ENCODE measurements around the gene C11orf97.

The C11orf97 gene

DNA sequence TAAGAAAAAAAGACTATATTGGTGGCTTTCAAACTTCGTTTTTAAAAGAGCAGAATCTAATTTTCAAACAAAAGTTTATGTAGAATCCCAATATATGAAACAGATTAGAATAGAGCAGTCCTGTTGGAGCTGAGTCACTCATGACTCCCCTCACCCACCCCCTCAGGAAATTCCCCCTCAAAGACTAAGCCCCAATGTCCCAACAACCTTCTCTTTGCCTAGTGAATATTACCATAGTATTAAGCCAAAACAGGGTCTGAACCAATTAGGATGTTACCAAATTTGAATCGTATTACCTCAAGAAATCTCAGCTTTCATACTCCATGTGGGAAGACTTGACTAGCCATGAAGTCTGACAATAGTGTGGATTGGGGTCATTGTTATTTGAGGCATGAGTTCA lies 47.1 kb downstream of the C11orf97 start:
- TF ChIP-seq GATA2 (IDR thresholded peaks at IDR 0.05; ENCODE audit: low read depth, low read length) (no peak), GATA3 (IDR thresholded peaks at IDR 0.05; ENCODE audit: low read depth, low read length) (no peak)

DNA sequence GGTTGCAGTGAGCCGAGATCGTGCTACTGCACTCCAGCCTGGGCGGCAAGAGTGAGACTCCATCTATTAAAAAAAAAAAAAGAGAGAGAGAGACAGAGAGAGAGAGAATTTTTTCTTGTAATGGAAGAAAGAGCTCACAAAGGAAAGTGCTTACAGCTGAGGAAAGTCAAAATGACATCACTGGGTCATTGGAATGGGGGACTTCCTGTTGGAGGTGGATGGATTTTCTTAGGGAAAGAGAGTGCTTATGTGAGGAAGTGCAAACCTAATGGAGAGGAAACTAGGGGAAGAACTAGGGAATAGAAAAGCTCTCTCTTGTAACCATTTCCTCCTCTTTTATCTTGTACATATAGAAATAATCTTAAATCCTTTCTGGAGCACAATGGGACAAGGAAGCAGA lies 48.6 kb downstream of the C11orf97 start:
- TF ChIP-seq GATA3 (IDR thresholded peaks at IDR 0.05; ENCODE audit: low read depth, low read length): no peak
- TF ChIP-seq GATA2 (IDR thresholded peaks at IDR 0.05; ENCODE audit: low read depth, low read length): no peak

DNA sequence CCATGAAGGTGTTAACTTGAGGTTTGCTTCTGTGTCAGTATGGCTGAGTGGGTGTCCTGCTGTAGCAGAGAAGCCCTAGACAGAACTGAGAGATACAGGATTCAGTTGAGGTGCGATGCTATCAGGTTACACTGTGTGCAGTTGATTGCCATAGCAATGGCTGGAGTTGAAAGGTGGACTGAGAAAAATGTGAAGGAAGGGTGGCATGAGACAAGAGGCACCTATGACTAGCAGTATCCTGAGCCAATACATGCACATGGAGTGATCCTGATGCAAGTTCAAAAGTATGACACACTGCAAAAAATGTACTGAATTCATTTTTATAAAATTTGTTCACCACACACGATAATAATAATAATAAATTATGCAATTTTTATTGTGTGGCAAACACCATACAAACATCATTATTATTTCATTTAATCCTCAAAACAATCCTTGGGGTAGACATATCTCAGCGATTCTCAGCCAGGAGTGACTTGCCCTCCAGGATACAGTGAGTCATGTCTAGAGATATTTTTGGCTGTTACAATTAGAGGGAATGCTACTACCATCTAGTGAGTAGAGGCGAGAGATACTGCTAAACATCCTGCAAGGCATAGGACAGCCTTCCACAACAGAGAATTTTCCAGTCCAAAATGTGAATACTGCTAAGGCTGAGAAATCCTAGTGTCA lies 51.1 kb downstream of the C11orf97 start:
- no peak for TF ChIP-seq GATA2 (IDR thresholded peaks at IDR 0.05; ENCODE audit: low read depth, low read length)
- no peak for TF ChIP-seq GATA3 (IDR thresholded peaks at IDR 0.05; ENCODE audit: low read depth, low read length)

DNA sequence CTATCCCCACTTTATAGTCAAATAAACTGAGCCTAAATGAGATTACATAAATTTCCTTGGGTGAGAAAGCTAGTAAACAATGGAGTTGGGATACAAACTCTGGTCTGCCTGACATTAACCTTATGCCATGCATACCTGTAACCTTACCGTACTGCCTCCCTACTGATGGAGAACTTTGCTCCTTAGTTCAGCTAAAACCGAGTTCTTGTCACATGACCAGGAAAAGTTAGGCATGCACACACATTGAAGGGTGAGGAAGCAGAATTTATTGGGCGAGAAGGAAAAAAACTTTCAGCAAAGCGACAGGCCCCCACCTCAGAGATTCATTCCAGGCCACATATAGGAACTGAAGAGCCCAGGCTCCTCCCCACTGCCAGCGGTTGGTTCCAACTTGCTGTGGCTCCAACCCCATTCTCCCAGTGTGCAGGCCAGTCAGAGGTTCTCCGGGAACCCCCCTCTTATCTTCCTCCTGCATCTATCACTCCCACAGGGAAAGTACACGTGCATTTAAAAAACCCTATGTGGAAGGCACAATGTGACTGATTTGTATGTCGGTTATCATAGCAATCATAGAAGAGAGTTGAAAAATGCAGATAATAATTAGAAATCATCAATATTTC lies 51.7 kb downstream of the C11orf97 start:
- TF ChIP-seq GATA2 (IDR thresholded peaks at IDR 0.05; ENCODE audit: low read depth, low read length) (no peak), GATA3 (IDR thresholded peaks at IDR 0.05; ENCODE audit: low read depth, low read length) (no peak)

DNA sequence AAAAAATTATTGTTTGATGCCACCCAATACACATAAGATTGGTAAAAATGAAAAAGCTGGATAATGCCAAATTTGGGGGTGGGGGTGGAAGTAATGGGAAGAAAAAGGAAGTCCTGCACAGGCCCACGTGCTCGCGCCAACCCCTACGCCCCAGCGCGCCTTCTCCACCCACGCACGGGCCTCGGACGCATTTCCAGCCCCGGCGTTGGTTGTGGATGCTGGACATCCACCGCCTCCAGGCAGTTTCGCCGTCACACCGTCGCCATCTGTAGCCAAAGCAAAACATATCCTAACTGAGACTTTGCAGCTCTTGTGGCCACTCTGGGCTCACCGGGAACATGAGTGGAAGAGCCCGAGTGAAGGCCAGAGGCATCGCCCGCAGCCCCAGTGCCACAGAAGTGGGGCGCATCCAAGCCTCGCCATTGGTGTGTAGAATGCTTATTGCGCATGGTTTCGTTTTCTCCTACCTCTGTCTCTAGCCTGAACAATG lies 55.0 kb downstream of the C11orf97 start, which contains the start of gene PIWIL4:
Gene PIWIL4, plus strand, starts transcription at position 188 of the 490 bp plus-strand sequence. Its CDS starts 151 bp downstream, at position 339.
- TF ChIP-seq GATA3 (IDR thresholded peaks at IDR 0.05; ENCODE audit: low read depth, low read length): no peak
- no peak for TF ChIP-seq GATA2 (IDR thresholded peaks at IDR 0.05; ENCODE audit: low read depth, low read length)

DNA sequence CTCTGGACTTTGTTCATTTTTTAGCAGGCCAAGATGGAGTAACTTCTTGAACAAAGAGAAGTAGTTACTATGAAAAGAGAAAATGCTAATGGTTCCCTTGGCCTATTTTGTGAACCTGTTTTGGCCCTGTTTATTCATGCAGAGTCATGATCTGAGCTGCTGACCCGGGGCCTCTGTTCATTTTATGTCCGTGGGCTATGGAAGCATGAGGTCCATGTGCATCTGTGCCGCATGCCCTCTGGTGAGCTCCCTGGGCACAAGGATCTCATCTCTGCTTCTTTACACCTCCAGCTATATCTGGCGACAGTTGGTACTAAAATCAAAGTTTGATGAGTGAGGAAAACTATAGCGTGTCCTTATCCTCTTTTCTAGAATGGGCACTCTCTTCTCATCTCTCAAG lies 55.9 kb downstream of the C11orf97 start:
- no peak for TF ChIP-seq GATA2 (IDR thresholded peaks at IDR 0.05; ENCODE audit: low read depth, low read length)
- TF ChIP-seq GATA3 (IDR thresholded peaks at IDR 0.05; ENCODE audit: low read depth, low read length): no peak

DNA sequence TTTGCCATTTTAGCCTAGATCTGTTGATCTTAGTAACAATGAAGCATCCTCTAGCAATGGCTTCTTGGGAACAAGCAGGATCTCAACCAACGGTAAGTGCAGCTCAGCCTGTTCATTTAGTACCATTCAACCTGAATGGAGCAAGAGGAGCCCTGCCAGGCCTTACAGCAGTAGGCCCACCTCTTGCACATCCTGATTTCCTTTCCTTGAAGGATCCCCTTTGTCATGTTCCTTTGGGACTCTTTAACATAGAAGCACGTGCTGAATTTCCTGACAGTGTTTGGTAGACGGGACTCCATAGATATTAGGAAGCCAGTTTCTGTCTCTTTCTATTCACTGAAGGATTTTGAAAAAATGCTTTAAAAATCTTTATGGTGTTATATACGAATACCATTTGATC lies 56.5 kb downstream of the C11orf97 start:
- no peak for TF ChIP-seq GATA3 (IDR thresholded peaks at IDR 0.05; ENCODE audit: low read depth, low read length)
- no peak for TF ChIP-seq GATA2 (IDR thresholded peaks at IDR 0.05; ENCODE audit: low read depth, low read length)

DNA sequence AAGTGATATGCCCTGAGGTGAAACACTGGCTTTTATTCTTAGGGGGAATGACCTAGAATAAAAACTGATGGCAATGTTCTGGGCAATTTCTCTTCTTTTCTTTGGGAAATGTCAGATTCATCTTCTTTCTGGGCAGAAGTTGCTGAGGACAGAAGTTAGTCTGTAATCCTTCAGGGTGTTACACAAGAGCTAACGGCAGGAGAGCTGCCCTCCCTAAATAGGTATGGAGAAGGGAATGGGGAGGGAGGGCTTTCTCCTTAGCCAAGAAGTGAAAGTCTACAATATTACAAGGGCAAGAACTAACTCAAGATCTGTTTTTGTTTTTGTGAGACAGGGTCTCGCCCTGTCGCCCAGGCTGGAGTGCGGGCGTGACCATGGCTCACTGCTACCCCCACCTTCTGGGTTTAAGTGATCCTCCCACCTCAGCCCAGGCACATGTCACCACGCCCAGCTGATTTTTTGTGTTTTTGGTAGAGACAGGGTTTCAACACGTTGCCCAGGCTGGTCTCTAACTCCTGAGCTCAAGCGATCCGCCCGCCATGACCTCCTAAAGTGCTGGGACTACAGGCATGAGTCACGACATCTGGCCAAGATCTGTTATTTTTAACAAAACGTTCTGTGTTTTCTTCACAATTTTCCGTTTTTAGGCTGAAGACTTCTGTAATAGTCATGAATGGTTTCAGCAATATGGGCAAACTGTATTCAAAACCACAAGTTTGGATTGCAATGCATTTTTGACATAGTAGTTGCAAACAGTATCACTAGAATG lies 62.1 kb downstream of the C11orf97 start:
- no peak for TF ChIP-seq GATA3 (IDR thresholded peaks at IDR 0.05; ENCODE audit: low read depth, low read length)
- TF ChIP-seq GATA2 (IDR thresholded peaks at IDR 0.05; ENCODE audit: low read depth, low read length): no peak

DNA sequence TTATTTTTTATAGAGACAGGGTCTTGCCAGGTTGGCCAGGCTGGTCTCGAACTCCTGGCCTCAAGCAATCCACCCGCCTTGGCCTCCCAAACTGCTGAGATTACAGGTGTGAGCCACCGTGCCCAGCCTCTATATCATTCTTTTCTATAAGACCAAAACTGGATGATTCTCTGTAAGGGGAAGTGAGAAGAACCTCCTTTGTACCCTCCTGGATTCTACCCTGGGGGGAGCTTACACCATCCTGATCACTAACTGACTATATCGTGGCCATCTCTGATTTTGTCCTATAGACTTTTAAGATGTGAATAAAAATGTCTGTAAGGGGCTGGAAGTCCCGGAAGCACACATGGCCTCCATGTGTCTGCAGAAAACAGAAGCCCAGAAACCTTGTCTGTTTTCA lies 64.0 kb downstream of the C11orf97 start:
- TF ChIP-seq GATA3 (IDR thresholded peaks at IDR 0.05; ENCODE audit: low read depth, low read length) (no peak), GATA2 (IDR thresholded peaks at IDR 0.05; ENCODE audit: low read depth, low read length) (no peak)

DNA sequence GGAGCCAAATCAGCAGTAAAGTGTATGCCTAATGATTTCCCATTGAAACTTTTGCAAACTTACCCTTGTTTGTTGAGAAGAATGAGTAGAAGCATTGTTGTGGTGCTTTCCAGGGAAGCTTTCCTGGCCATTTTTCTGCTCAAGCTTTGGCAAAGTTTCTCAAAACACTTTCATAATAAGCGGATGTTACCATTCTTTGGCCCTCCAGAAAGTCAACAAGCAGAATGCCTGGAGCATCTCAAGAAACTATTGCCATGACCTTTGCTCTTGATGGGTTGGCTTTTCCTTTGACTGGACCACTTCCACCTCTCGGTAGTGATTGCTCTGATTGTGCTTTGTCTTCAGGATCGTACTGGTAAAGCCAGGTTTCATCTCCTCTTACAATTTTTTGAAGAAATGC lies 65.6 kb downstream of the C11orf97 start:
- TF ChIP-seq GATA3 (IDR thresholded peaks at IDR 0.05; ENCODE audit: low read depth, low read length) (no peak), GATA2 (IDR thresholded peaks at IDR 0.05; ENCODE audit: low read depth, low read length) (no peak)
